K562 (cell line): ENCODE measurements around the gene LRRC75A. TPM values are rescaled to one million over a fixed set of nuclear protein-coding genes. Genes with fewer than 3 reads are reported as not detected.
A peak's percentile ranks its signal among the peaks of the same experiment; 100 is the strongest.
"Not testable (repeated sequence)": the region's sequence is repeated elsewhere in the genome, so short reads cannot be mapped to it uniquely, and the experiment has no call there.

ENCODE experiments used
- ATAC-seq: fragments of 200-7000 bp; cut with Tn5 transposase; 3 replicates; pipeline ENCODE4 v1.9.1; 2020; ENCODE audit warnings: moderate library complexity
- BruUV-seq: library from RNA; stranded (reverse); fragments of 400-500 nt; replicated peaks from 2 replicates; lab custom pipeline; 2021; lab: Mats Ljungman, UMichigan
- CTCF ChIA-PET: fragments of 300-600 bp; formaldehyde crosslinking; extraction: SDS; loops from one replicate; lab custom pipeline; 2021; ENCODE audit warnings: low intra/inter-chr PET ratio; lab: Yijun Ruan, JAX
- POLR2A ChIA-PET: fragments of 300-600, 350-650 bp; sonication (Branson Sonifier 250); formaldehyde crosslinking; extraction: SDS; loops from one replicate; lab custom pipeline; 2021; ENCODE audit warnings: antibody characterized with exemption, inconsistent platforms; lab: Yijun Ruan, JAX
- DNase-seq, 4 experiments: peaks; one replicate each; pipeline versions ENCODE4 v3.0.0 to v3.0.0-alpha.2; 2011 to 2018; ENCODE audit warnings: low spot score in 3 of 4, mixed read lengths in 3 of 4; ENCODE audit errors: extremely low read depth in 1 of 4
- FAIRE-seq: peaks from 2 replicates; lab custom pipeline; 2011; peaks lifted over from hg19 to GRCh38; lab: Jason Lieb, UNC
- H2AFZ ChIP-seq: 2 replicates; pipeline ENCODE4 v1.6.0; 2011; ENCODE audit warnings: low read depth, low read length, control low read depth, inconsistent platforms
- H3K27ac ChIP-seq: fragments of 200-600 bp; 3 replicates; pipeline ENCODE4 v1.8.0; 2011; ENCODE audit warnings: low read depth, mild to moderate bottlenecking, control low read depth, inconsistent platforms, low read length, moderate library complexity, mixed read lengths; ENCODE audit errors: extremely low read depth
- H3K27me3 ChIP-seq, 2 experiments: fragments of 300-600 bp in 1 of 2; 2 replicates in 1 of 2; 3 replicates in 1 of 2; pipeline versions ENCODE4 v1.6.0 to v1.8.0; 2011; ENCODE audit warnings: inconsistent platforms in 2 of 2, low read length in 2 of 2, mild to moderate bottlenecking in 1 of 2, mixed read lengths in 1 of 2, moderate library complexity in 1 of 2; ENCODE audit not compliant: control insufficient read depth in 2 of 2, insufficient read depth in 2 of 2
- H3K36me3 ChIP-seq: fragments of 300-600 bp; 3 replicates; pipeline ENCODE4 v1.8.0; 2011; ENCODE audit warnings: mild to moderate bottlenecking, low read length, inconsistent platforms; ENCODE audit not compliant: control insufficient read depth, insufficient read depth
- H3K4me1 ChIP-seq, 2 experiments: fragments of 200-600 bp in 1 of 2; replicated peaks in 1 of 2; 2 replicates in 1 of 2; 3 replicates in 1 of 2; pipeline versions ENCODE4 v1.5.1 to v1.8.0; 2011; ENCODE audit warnings: inconsistent platforms in 2 of 2, low read length in 2 of 2, mild to moderate bottlenecking in 1 of 2, mixed read lengths in 1 of 2, moderate library complexity in 1 of 2; ENCODE audit not compliant: control insufficient read depth in 2 of 2, insufficient read depth in 2 of 2
- H3K4me2 ChIP-seq: 2 replicates; pipeline ENCODE4 v1.6.1; 2011; ENCODE audit warnings: low read length, control low read depth, inconsistent platforms, mixed read lengths; ENCODE audit not compliant: insufficient read depth
- H3K4me3 ChIP-seq: fragments of 200-600 bp; sonication (generic), shearing (Covaris generic); 2 replicates; pipeline ENCODE4 v1.5.1; 2016; ENCODE audit warnings: control low read depth, inconsistent platforms
- H3K79me2 ChIP-seq: fragments of 200-600 bp; 3 replicates; pipeline ENCODE4 v1.8.0; 2011; ENCODE audit warnings: low read length, inconsistent platforms; ENCODE audit not compliant: control insufficient read depth, insufficient read depth
- H3K9ac ChIP-seq, 2 experiments: 2 replicates each; pipeline versions ENCODE4 v1.6.0 to v1.6.1; 2011; ENCODE audit warnings: low read depth in 2 of 2, low read length in 2 of 2, control low read depth in 1 of 2, inconsistent platforms in 1 of 2, mild to moderate bottlenecking in 1 of 2, mixed read lengths in 1 of 2; ENCODE audit not compliant: insufficient read depth in 1 of 2
- H3K9me1 ChIP-seq: one replicate; pipeline ENCODE4 v1.6.0; 2011; ENCODE audit warnings: inconsistent platforms, mild to moderate bottlenecking, low read length, moderate library complexity; ENCODE audit not compliant: control insufficient read depth, insufficient read depth
- H3K9me3 ChIP-seq: replicated peaks from 2 replicates; pipeline ENCODE4 v1.5.1; 2011; ENCODE audit warnings: low read depth, low read length, inconsistent platforms; ENCODE audit not compliant: control insufficient read depth, insufficient read depth
- H4K20me1 ChIP-seq: replicated peaks from 2 replicates; pipeline ENCODE4 v1.6.1; 2011; ENCODE audit warnings: low read length, inconsistent platforms, mixed read lengths; ENCODE audit not compliant: control insufficient read depth, insufficient read depth
- CBFA2T2 ChIP-seq: fragments of 450-650 bp; conservative IDR thresholded peaks from 2 replicates; pipeline ENCODE4 v1.6.1; 2017; ENCODE audit warnings: mild to moderate bottlenecking
- CTBP1 ChIP-seq: fragments of 450-650 bp; IDR thresholded peaks from 2 replicates; pipeline ENCODE4 v1.6.1; 2016; ENCODE audit warnings: borderline replicate concordance
- RAD51 ChIP-seq: fragments of 450-650 bp; IDR thresholded peaks from 2 replicates; pipeline ENCODE4 v1.7.1; 2016; ENCODE audit warnings: low read depth, mild to moderate bottlenecking, borderline replicate concordance
- RCOR1 ChIP-seq, 2 experiments: IDR thresholded peaks; 2 replicates each; pipeline ENCODE4 v1.6.1; 2012; ENCODE audit warnings: low read depth in 2 of 2, low read length in 2 of 2, borderline replicate concordance in 1 of 2, improper control_type of control experiment in 1 of 2
- TOE1 ChIP-seq, 2 experiments: fragments of 450-650 bp in 1 of 2; sonication (generic) in 1 of 2; formaldehyde crosslinking in 1 of 2; IDR thresholded peaks; 2 replicates each; pipeline versions ENCODE4 v1.7.1 to v1.8.0; 2016 to 2022; ENCODE audit warnings: borderline replicate concordance in 2 of 2, mild to moderate bottlenecking in 2 of 2, antibody characterized with exemption in 1 of 2, inconsistent platforms in 1 of 2, low read depth in 1 of 2, missing genetic modification reagents in 1 of 2, moderate library complexity in 1 of 2
- USF1 ChIP-seq: sonication (generic); formaldehyde crosslinking; IDR thresholded peaks from 2 replicates; pipeline ENCODE4 v1.9.0; 2022; ENCODE audit warnings: mild to moderate bottlenecking, missing genetic modification reagents
- ZFX ChIP-seq: sonication (generic); formaldehyde crosslinking; IDR thresholded peaks from 2 replicates; pipeline ENCODE4 v1.8.0; 2022; ENCODE audit warnings: mild to moderate bottlenecking, missing genetic modification reagents, moderate library complexity
- WGBS: fragments of 100-300 bp; shearing (Covaris generic); methylation state at CpG from one replicate; pipeline ENCODE4 v1.1.6; 2016; ENCODE audit warnings: low coverage, mixed read lengths; ENCODE audit not compliant: insufficient coverage; ENCODE audit errors: missing lambda C conversion rate; 5-methylcytosine and 5-hydroxymethylcytosine counted together
- in situ Hi-C: fragments of 300-500 bp; cut with MboI; formaldehyde crosslinking; loops from 4 replicates; pipeline ENCODE4 v1.15.0; 2018; ENCODE audit warnings: inconsistent platforms, mixed read lengths
- intact Hi-C: fragments of 100-400 bp; cut with micrococcal nuclease; formaldehyde crosslinking; loops from 2 replicates; pipeline ENCODE4 v1.14.2; 2022
- polyA plus RNA-seq, 8 experiments: library from polyadenylated mRNA; depleted of rRNA in 4 of 8; stranded (reverse) in 5 of 8; unstranded in 3 of 8; fragments of >200 nt; fragmentation: Nextera tagmentation in 2 of 8; fragmentation: Illumina TruSeq in 1 of 8; extraction: Ambion mirVana in 2 of 8; extraction: Trizol in 1 of 8; gene quantifications; 2 replicates each; pipeline versions ENCODE4 v1.2.1 to v1.2.3, GENCODE V29; 2011 to 2014; ENCODE audit warnings: inconsistent platforms in 1 of 8, missing spikeins in 1 of 8
- total RNA-seq, 7 experiments: library from RNA; depleted of rRNA in 6 of 7; stranded (reverse); fragments of >200 nt in 6 of 7; fragmentation: Illumina TruSeq in 2 of 7; extraction: Trizol in 2 of 7; gene quantifications; 2 replicates each; pipeline versions ENCODE4 v1.2.1 to v1.2.3, GENCODE V29; 2011 to 2021; ENCODE audit warnings: low replicate concordance in 1 of 7
- TF ChIP-seq, protein P1 (sequence below): sonication (generic); formaldehyde crosslinking; IDR thresholded peaks from 2 replicates; pipeline ENCODE4 v1.5.0; 2020; ENCODE audit warnings: missing genetic modification reagents
- TF ChIP-seq, protein P2 (sequence below): fragments of 450-650 bp; formaldehyde crosslinking; IDR thresholded peaks from 2 replicates; pipeline ENCODE4 v1.4.0; 2020; ENCODE audit warnings: mild to moderate bottlenecking, mixed read lengths

LRRC75A gene
- total and polyA plus RNA-seq, 9 of the 15 experiments (the other 6 are each of a cell fraction or from before 2014, with no cell fraction given), result 0.04 to 0.34 (median 0.08) TPM; not detected in 5

- peak; percentile 52 for ATAC-seq
- FAIRE-seq, result peak; percentile 6
- H4K20me1 ChIP-seq; BruUV-seq; CTCF ChIA-PET; intact Hi-C loops; H3K4me3 ChIP-seq; H3K79me2 ChIP-seq; in situ Hi-C loops; H2AFZ ChIP-seq; H3K9me3 ChIP-seq; H3K27me3 ChIP-seq; H3K9ac ChIP-seq; H3K4me2 ChIP-seq; H3K9me1 ChIP-seq; H3K36me3 ChIP-seq; TF ChIP-seq TOE1 (CRISPR knock-in tag; IDR thresholded peaks at IDR 0.05; ENCODE audit: borderline replicate concordance, low read depth): not testable (repeated sequence)
- peak in 1 of 2 experiments; percentile 16; a peak in 1 of 4 replicates for TF ChIP-seq RCOR1 (IDR thresholded peaks at IDR 0.05; ENCODE audit: borderline replicate concordance in 1 of 2, low read depth in 2 of 2, low read length in 2 of 2)
- TF ChIP-seq TOE1 (IDR thresholded peaks at IDR 0.05; ENCODE audit: borderline replicate concordance), result peak; percentile 83
- TF ChIP-seq CTBP1, result 0 out of 2 replicates have a peak, but pooled peaks have one; percentile 15
- TF ChIP-seq, protein P1, sequence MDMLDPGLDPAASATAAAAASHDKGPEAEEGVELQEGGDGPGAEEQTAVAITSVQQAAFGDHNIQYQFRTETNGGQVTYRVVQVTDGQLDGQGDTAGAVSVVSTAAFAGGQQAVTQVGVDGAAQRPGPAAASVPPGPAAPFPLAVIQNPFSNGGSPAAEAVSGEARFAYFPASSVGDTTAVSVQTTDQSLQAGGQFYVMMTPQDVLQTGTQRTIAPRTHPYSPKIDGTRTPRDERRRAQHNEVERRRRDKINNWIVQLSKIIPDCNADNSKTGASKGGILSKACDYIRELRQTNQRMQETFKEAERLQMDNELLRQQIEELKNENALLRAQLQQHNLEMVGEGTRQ, result peak; percentile 80
- peak; percentile 70 for TF ChIP-seq USF1 (CRISPR knock-in tag)
- TF ChIP-seq, protein P2, sequence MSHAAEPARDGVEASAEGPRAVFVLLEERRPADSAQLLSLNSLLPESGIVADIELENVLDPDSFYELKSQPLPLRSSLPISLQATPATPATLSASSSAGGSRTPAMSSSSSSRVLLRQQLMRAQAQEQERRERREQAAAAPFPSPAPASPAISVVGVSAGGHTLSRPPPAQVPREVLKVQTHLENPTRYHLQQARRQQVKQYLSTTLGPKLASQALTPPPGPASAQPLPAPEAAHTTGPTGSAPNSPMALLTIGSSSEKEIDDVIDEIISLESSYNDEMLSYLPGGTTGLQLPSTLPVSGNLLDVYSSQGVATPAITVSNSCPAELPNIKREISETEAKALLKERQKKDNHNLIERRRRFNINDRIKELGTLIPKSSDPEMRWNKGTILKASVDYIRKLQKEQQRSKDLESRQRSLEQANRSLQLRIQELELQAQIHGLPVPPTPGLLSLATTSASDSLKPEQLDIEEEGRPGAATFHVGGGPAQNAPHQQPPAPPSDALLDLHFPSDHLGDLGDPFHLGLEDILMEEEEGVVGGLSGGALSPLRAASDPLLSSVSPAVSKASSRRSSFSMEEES (CRISPR knock-in tag), result peak; percentile 87
- TF ChIP-seq ZFX, result 0 out of 2 replicates have a peak, but pooled peaks have one; percentile 11
- peak; percentile 39; the same call in 1 of the 2 replicates for TF ChIP-seq CBFA2T2
- TF ChIP-seq RAD51, result peak; percentile 79
- POLR2A ChIA-PET, result interaction anchor here (0.6 to 2.5 kb wide), 3 partner anchors 13 to 48 kb away, joined by 3 to 13 read pairs (median 6); partner anchors contain the start of gene UBB
- peak overlapping the region; percentile 40; the same call in 2 of the 3 replicates for H3K27ac ChIP-seq
- peaks cover 2 to 21% of the 10 kb centered on the region in 2 experiments; a peak in 4 of 5 replicates for H3K4me1 ChIP-seq
- DNase-seq, result peak in 2 of 4 experiments; percentile 34 to 54
- WGBS, result 14% methylated on average over 3 of the region's 4 CpGs
These were observed 96.1 kb downstream of the LRRC75A start for GRCh38 chr17:16395887-16396286.

- ATAC-seq, H3K27ac ChIP-seq, intact Hi-C loops, H3K9ac ChIP-seq, H3K4me2 ChIP-seq, H3K36me3 ChIP-seq, H3K27me3 ChIP-seq, H3K4me1 ChIP-seq, CTCF ChIA-PET, FAIRE-seq, H3K79me2 ChIP-seq, H2AFZ ChIP-seq, H3K9me1 ChIP-seq, H3K4me3 ChIP-seq, BruUV-seq, in situ Hi-C loops, H3K9me3 ChIP-seq, H4K20me1 ChIP-seq, DNase-seq: not testable (repeated sequence)
- POLR2A ChIA-PET, result interaction anchor here (1.0 kb wide), 1 partner anchor 51 kb away, joined by 4 read pairs; no protein-coding TSS in a partner anchor
- 92% methylated on average over 7 of the region's 11 CpGs for WGBS
These were observed 99.5 kb downstream of the LRRC75A start for GRCh38 chr17:16392491-16392890.
